ENCODE data around the gene COMP. TPM values are rescaled to one million over a fixed set of nuclear protein-coding genes. Genes with fewer than 3 reads are reported as not detected.

COMP gene
- total RNA-seq, 1 donor from 2014 or later: 0.12 TPM

- H3K9me3 Mint-ChIP-seq: no peaks in the 10 kb centered on the region
- DNase-seq (ENCODE audit: extremely low spot score, unreplicated experiment): no peak
- H3K27me3 Mint-ChIP-seq: peaks cover 28% of the 10 kb centered on the region
- no peaks in the 10 kb centered on the region for H3K4me1 Mint-ChIP-seq (ENCODE audit: unreplicated experiment)
- no peaks in the 10 kb centered on the region for H3K36me3 Mint-ChIP-seq
- no peak for TF ChIP-seq CTCF (conservative IDR thresholded peaks at IDR 0.05)
- no peak overlapping the region for H3K4me3 Mint-ChIP-seq
- no peak overlapping the region for H3K27ac Mint-ChIP-seq
These were observed 10.5 kb downstream of the COMP start for GRCh38 chr19:18780631-18781030.

- H3K4me3 Mint-ChIP-seq: no peak overlapping the region
- no peak for TF ChIP-seq CTCF (conservative IDR thresholded peaks at IDR 0.05)
- no peaks in the 10 kb centered on the region for H3K4me1 Mint-ChIP-seq (ENCODE audit: unreplicated experiment)
- no peaks in the 10 kb centered on the region for H3K36me3 Mint-ChIP-seq
- H3K27ac Mint-ChIP-seq: no peak overlapping the region
- no peaks in the 10 kb centered on the region for H3K9me3 Mint-ChIP-seq
- peaks cover 24% of the 10 kb centered on the region for H3K27me3 Mint-ChIP-seq
- no peak for DNase-seq (ENCODE audit: extremely low spot score, unreplicated experiment)
These were observed 11.0 kb downstream of the COMP start for GRCh38 chr19:18780081-18780480.

- no peaks in the 10 kb centered on the region for H3K9me3 Mint-ChIP-seq
These were observed 12.1 kb downstream of the COMP start for GRCh38 chr19:18778826-18779495.

GRCh38 chr19:18778076-18778389 lies 13.1 kb downstream of the COMP start:
- Mint-ChIP-seq H3K9me3 (no peaks in the 10 kb centered on the region), H3K36me3 (no peaks in the 10 kb centered on the region), H3K27me3 (peaks cover 12% of the 10 kb centered on the region), H3K4me1 (ENCODE audit: unreplicated experiment) (no peaks in the 10 kb centered on the region), H3K4me3 (no peak overlapping the region), H3K27ac (no peak overlapping the region)
- DNase-seq (ENCODE audit: extremely low spot score, unreplicated experiment): no peak
- no peak for TF ChIP-seq CTCF (conservative IDR thresholded peaks at IDR 0.05)

More at GRCh38 chr19:18778826-18779495, 12.1 kb downstream of the COMP start:
- Mint-ChIP-seq H3K27ac (no peak overlapping the region), H3K36me3 (no peaks in the 10 kb centered on the region), H3K27me3 (peaks cover 13% of the 10 kb centered on the region), H3K4me3 (no peak overlapping the region), H3K4me1 (ENCODE audit: unreplicated experiment) (no peaks in the 10 kb centered on the region)
- DNase-seq (ENCODE audit: extremely low spot score, unreplicated experiment): no peak
- no peak for TF ChIP-seq CTCF (conservative IDR thresholded peaks at IDR 0.05)

- peak overlapping the region; percentile 39 for H3K4me3 Mint-ChIP-seq
- peaks cover 12% of the 10 kb centered on the region for H3K27me3 Mint-ChIP-seq
- no peak for DNase-seq (ENCODE audit: extremely low spot score, unreplicated experiment)
These were observed 13.6 kb downstream of the COMP start for GRCh38 chr19:18777301-18778075.

More at GRCh38 chr19:18777301-18778075, 13.6 kb downstream of the COMP start:
- Mint-ChIP-seq H3K27ac (no peak overlapping the region), H3K36me3 (no peaks in the 10 kb centered on the region), H3K4me1 (ENCODE audit: unreplicated experiment) (no peaks in the 10 kb centered on the region), H3K9me3 (no peaks in the 10 kb centered on the region)
- no peak for TF ChIP-seq CTCF (conservative IDR thresholded peaks at IDR 0.05)

Data from type B pancreatic cell (in vitro differentiated cells).